Activated CD8-positive, alpha-beta memory T cell treated with anti-CD3 and anti-CD28 coated beads, Interleukin-2, amount 10 ng/mL, durations not matched to agents 7 days and 5 days (primary cell): Measurements from ENCODE around the gene DYNLT2B. TPM values are rescaled to one million over a fixed set of nuclear protein-coding genes. Genes with fewer than 3 reads are reported as not detected.
"Not testable (repeated sequence)": the region's sequence is repeated elsewhere in the genome, so short reads cannot be mapped to it uniquely, and the experiment has no call there.

Source experiments
- ATAC-seq: fragments of 150-1000 bp; cut with Tn5 transposase; one replicate; pipeline ENCODE4 v1.10.0; 2021; ENCODE audit warnings: moderate library complexity
- CTCF ChIA-PET: fragments of 350-600 bp; sonication (Branson Sonifier 250); formaldehyde crosslinking; loops from one replicate; lab custom pipeline; 2021; ENCODE audit warnings: antibody characterized with exemption; lab: Charles Lee
- DNase-seq: peaks from one replicate; pipeline ENCODE4 v3.0.0-alpha.2; 2020
- H3K27ac Mint-ChIP-seq: one replicate; pipeline ENCODE4 v1.8.0; 2021; ENCODE audit warnings: mild to moderate bottlenecking, mixed read lengths
- H3K27me3 Mint-ChIP-seq: one replicate; pipeline ENCODE4 v1.8.0; 2021; ENCODE audit warnings: mixed read lengths
- H3K36me3 Mint-ChIP-seq: one replicate; pipeline ENCODE4 v1.8.0; 2021; ENCODE audit warnings: mild to moderate bottlenecking, mixed read lengths
- H3K4me1 Mint-ChIP-seq: one replicate; pipeline ENCODE4 v1.8.0; 2021; ENCODE audit warnings: mixed read lengths
- H3K4me3 Mint-ChIP-seq: one replicate; pipeline ENCODE4 v1.8.0; 2021; ENCODE audit warnings: mild to moderate bottlenecking, moderate library complexity, mixed read lengths
- H3K9me3 Mint-ChIP-seq: one replicate; pipeline ENCODE4 v1.8.0; 2022; ENCODE audit warnings: low read depth, mixed read lengths
- total RNA-seq, 2 experiments: library from RNA; stranded (reverse); gene quantifications; one replicate each; pipeline ENCODE4 v1.2.3, GENCODE V29; 2021

Gene DYNLT2B
- total RNA-seq: 10 to 100 TPM; 13.9 to 19.9 TPM

- H3K27ac Mint-ChIP-seq: peak within 1 kb of the TSS; percentile 97
- H3K27me3 Mint-ChIP-seq: no peaks in the 10 kb centered on the region
- H3K36me3 Mint-ChIP-seq: peaks cover 11% of the 10 kb centered on the region
- ATAC-seq: peak; percentile 90
- peak; percentile 93 for DNase-seq
- H3K4me1 Mint-ChIP-seq: peaks cover 16% of the 10 kb centered on the region
- H3K4me3 Mint-ChIP-seq: peak within 1 kb of the TSS; percentile 92
- CTCF ChIA-PET: interaction anchor here (0.6 to 1.6 kb wide), 14 partner anchors 8 to 423 kb away, joined by 3 to 6 read pairs (median 3); partner anchors contain the start of gene RNF168
- no peaks in the 10 kb centered on the region for H3K9me3 Mint-ChIP-seq
Observed at GRCh38 chr3:196317687-196318467, at the start of gene DYNLT2B. DYNLT2B (minus strand) TSS chr3:196318240; CDS start chr3:196318152, 88 bp downstream.

- no peak for ATAC-seq
- H3K4me1 Mint-ChIP-seq: no peaks in the 10 kb centered on the region
- CTCF ChIA-PET: interaction anchor here (1.5 to 1.8 kb wide), 3 partner anchors 11 to 157 kb away, joined by 3 read pairs; no protein-coding TSS in a partner anchor
- H3K27ac Mint-ChIP-seq: no peak overlapping the region
- no peak overlapping the region for H3K4me3 Mint-ChIP-seq
- H3K36me3 Mint-ChIP-seq: peaks cover 29% of the 10 kb centered on the region
- H3K27me3 Mint-ChIP-seq: no peaks in the 10 kb centered on the region
- DNase-seq: no peak
- no peaks in the 10 kb centered on the region for H3K9me3 Mint-ChIP-seq
Observed at GRCh38 chr3:196365736-196366135, 47.7 kb upstream of the DYNLT2B start.

DNA sequence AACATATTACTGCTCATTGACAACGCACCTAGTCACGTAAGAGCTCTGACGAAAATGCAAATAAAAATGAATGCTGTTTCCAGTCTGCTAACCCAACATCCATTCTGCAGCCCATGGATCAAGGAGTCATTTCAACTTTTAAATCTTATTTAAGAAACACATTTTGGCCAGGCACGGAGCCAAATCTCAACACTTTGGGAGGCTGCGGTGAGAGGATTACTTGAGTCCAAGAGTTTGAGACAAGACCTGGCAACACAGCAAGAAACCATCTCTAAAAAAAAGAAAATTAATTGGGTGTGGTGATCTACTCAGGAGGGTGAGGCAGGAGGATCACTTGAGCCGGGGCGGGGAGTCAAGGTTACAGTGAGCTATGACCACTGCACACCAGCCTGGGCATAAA is 42.5 kb upstream of the DYNLT2B start:
- CTCF ChIA-PET: interaction anchor here (1.4 kb wide), 1 partner anchor 11 kb away, joined by 5 read pairs; no protein-coding TSS in a partner anchor
- Mint-ChIP-seq H3K36me3 (peaks cover 46% of the 10 kb centered on the region), H3K9me3 (no peaks in the 10 kb centered on the region), H3K4me1 (peaks cover 12% of the 10 kb centered on the region), H3K4me3 (no peak overlapping the region), H3K27me3 (no peaks in the 10 kb centered on the region), H3K27ac (no peak overlapping the region)
- DNase-seq (no peak), ATAC-seq (no peak)

DNA sequence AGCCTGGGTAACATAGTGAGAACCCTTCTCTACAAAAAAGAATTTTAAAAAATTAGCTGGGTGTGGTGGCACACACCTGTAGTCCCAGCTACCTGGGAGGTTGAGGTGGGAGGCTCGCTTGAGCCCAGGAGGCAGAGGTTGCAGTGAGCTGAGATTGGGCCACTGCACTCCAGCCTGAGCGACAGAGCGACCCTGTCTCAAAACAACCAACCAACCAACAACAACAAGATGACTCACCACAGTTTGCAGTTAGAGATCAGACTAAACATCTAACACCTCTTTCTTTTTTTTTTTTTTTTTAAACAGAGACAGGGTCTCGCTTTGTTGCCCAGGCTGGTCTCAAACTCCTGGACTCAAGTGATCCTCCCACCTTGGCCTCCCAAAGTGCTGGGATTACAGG is 40.5 kb upstream of the DYNLT2B start:
- H3K27me3 Mint-ChIP-seq, DNase-seq, ATAC-seq, H3K4me3 Mint-ChIP-seq, H3K27ac Mint-ChIP-seq, H3K9me3 Mint-ChIP-seq, CTCF ChIA-PET: not testable (repeated sequence)
- peaks cover 47% of the 10 kb centered on the region for H3K36me3 Mint-ChIP-seq
- H3K4me1 Mint-ChIP-seq: peaks cover 12% of the 10 kb centered on the region

DNA sequence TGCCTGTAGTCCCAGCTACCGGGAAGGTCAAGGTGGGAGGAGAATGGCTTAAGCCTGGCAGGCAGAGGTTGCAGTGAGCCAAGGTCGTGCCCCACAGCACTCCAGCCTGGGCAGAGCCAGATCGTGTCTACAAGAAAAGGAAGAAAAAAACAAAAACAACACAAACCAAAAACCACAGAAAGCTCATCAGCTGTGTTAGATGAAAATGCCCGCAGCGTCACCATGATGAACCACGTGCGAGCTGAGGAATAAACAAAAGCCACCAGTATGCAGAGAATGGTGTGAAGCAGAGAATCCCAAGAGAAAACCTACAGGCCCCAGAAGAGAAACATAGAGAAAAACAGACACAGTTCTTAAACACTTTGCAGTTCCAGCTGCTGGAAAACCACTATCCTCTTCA is 39.9 kb upstream of the DYNLT2B start:
- CTCF ChIA-PET: interaction anchor here (0.7 kb wide), 1 partner anchor 649 kb away, joined by 3 read pairs; no protein-coding TSS in a partner anchor
- Mint-ChIP-seq H3K36me3 (peaks cover 47% of the 10 kb centered on the region), H3K27ac (no peak overlapping the region), H3K4me1 (peaks cover 12% of the 10 kb centered on the region), H3K9me3 (no peaks in the 10 kb centered on the region), H3K4me3 (no peak overlapping the region), H3K27me3 (no peaks in the 10 kb centered on the region)
- ATAC-seq (no peak), DNase-seq (peak; percentile 53)

GRCh38 chr3:196356556-196356955 is 38.5 kb upstream of the DYNLT2B start:
- Mint-ChIP-seq H3K4me1 (peaks cover 12% of the 10 kb centered on the region), H3K27me3 (no peaks in the 10 kb centered on the region), H3K36me3 (peaks cover 38% of the 10 kb centered on the region), H3K27ac (no peak overlapping the region), H3K4me3 (no peak overlapping the region), H3K9me3 (no peaks in the 10 kb centered on the region)
- ATAC-seq (no peak), DNase-seq (no peak)
- CTCF ChIA-PET: no interaction called here

DNA sequence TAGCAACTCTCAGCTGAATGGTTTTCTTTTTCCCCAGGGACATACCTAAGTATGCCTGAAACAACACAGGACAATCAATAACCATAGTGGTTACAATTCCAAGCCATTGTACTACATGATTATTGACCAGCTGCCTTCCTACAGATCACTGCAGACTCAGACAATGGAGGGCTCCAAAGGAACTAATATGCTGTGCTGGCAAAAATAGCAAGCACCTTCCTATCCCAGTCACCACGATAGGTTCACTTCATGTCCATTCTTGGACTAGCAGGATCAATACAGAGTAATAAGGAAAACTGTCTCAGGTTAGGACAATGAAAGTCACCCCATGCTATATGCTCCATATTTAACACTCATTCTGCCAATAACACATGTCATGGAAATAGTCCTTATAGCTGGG is 37.6 kb upstream of the DYNLT2B start:
- Mint-ChIP-seq H3K9me3 (no peaks in the 10 kb centered on the region), H3K27ac (no peak overlapping the region), H3K27me3 (no peaks in the 10 kb centered on the region), H3K36me3 (peaks cover 30% of the 10 kb centered on the region), H3K4me3 (no peak overlapping the region), H3K4me1 (peaks cover 12% of the 10 kb centered on the region)
- ATAC-seq: no peak
- CTCF ChIA-PET: no interaction called here
- DNase-seq: no peak

DNA sequence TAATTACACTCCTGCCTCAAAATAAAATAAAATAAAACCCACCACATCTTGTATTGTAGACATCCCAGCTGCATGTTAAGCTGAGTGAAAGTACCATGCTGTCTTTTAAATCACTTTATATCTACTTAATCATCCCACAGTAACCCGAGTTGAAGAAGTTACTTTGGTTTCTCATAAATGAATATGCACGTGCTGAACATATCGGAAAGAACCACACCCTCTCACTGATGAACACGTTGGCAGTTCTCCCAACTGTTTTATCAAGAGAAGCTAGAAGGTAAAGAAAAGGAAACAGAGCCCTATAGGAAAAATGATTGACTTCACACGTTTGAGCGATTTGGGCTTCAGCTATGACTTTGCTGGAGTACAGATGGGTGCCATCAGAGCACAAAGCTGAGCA is 36.1 kb upstream of the DYNLT2B start:
- CTCF ChIA-PET: interaction anchor here (0.7 kb wide), 1 partner anchor 95 kb away, joined by 3 read pairs; no protein-coding TSS in a partner anchor
- H3K36me3 Mint-ChIP-seq: peaks cover 27% of the 10 kb centered on the region

GRCh38 chr3:196351541-196351940 is 33.5 kb upstream of the DYNLT2B start:
- Mint-ChIP-seq H3K9me3 (no peaks in the 10 kb centered on the region), H3K27ac (no peak overlapping the region), H3K27me3 (no peaks in the 10 kb centered on the region), H3K4me3 (no peak overlapping the region), H3K4me1 (no peaks in the 10 kb centered on the region), H3K36me3 (peaks cover 20% of the 10 kb centered on the region)
- CTCF ChIA-PET: no interaction called here
- no peak for ATAC-seq
- no peak for DNase-seq

More for the DNA sequence above, 36.1 kb upstream of the DYNLT2B start:
- Mint-ChIP-seq H3K27me3 (no peaks in the 10 kb centered on the region), H3K27ac (no peak overlapping the region), H3K4me1 (peaks cover 10% of the 10 kb centered on the region), H3K9me3 (no peaks in the 10 kb centered on the region), H3K4me3 (no peak overlapping the region)
- ATAC-seq (no peak), DNase-seq (no peak)

DNA sequence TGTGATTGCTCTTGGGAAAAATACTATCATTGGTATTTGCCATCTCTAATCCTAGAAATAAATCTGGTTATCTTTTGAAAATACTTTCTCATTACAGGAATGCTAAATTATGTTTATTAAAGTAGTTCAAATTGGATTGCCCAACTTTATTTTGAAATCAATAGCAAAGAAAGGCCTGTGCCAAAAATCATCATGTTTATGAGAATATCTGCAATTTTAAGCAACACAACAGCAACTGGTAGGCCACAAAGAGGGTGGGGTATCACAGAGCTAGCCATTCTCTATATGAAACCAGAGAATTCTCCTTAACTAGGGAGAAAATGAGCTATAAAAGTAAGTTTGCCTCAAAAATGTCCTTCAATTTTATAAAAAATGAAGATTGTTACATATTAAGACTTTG is 32.0 kb upstream of the DYNLT2B start:
- ATAC-seq (no peak), DNase-seq (no peak)
- Mint-ChIP-seq H3K4me1 (no peaks in the 10 kb centered on the region), H3K9me3 (no peaks in the 10 kb centered on the region), H3K27ac (no peak overlapping the region), H3K27me3 (no peaks in the 10 kb centered on the region), H3K4me3 (no peak overlapping the region), H3K36me3 (peaks cover 15% of the 10 kb centered on the region)
- CTCF ChIA-PET: no interaction called here

DNA sequence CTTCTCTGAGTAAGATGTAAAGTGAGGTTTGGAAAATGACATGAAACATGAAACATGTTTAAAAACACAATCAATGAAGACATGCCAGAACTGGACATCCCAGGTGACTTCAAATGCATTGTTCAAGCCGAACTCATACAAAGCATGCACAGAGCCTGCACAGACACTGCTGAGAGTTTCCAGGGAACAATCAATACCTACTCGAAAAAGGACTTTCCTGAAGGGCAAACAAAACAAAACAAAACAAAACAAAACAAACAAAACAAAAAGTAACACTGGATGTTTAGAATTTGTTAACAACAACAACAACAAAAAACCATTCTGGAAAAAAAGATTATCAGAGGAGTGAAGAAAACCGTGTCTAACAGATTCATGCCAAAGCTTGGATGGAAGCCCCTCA is 30.7 kb upstream of the DYNLT2B start:
- peaks cover 12% of the 10 kb centered on the region for H3K36me3 Mint-ChIP-seq
- no peak overlapping the region for H3K27ac Mint-ChIP-seq
- DNase-seq (no peak), ATAC-seq (no peak)
- H3K4me3 Mint-ChIP-seq: no peak overlapping the region
- CTCF ChIA-PET: interaction anchor here (1.0 kb wide), 1 partner anchor 11 kb away, joined by 5 read pairs; no protein-coding TSS in a partner anchor
- H3K9me3 Mint-ChIP-seq: no peaks in the 10 kb centered on the region
- no peaks in the 10 kb centered on the region for H3K4me1 Mint-ChIP-seq
- no peaks in the 10 kb centered on the region for H3K27me3 Mint-ChIP-seq

- no peaks in the 10 kb centered on the region for H3K4me1 Mint-ChIP-seq
- H3K4me3 Mint-ChIP-seq: no peak overlapping the region
- H3K36me3 Mint-ChIP-seq: peaks cover 12% of the 10 kb centered on the region
- DNase-seq (no peak), ATAC-seq (no peak)
- H3K9me3 Mint-ChIP-seq: no peaks in the 10 kb centered on the region
- peaks cover 4% of the 10 kb centered on the region for H3K27me3 Mint-ChIP-seq
- H3K27ac Mint-ChIP-seq: no peak overlapping the region
- CTCF ChIA-PET: no interaction called here
Observed at GRCh38 chr3:196344663-196345062, 26.6 kb upstream of the DYNLT2B start.

- H3K36me3 Mint-ChIP-seq: peaks cover 12% of the 10 kb centered on the region
- DNase-seq, CTCF ChIA-PET, H3K27ac Mint-ChIP-seq, H3K4me1 Mint-ChIP-seq, ATAC-seq, H3K4me3 Mint-ChIP-seq, H3K9me3 Mint-ChIP-seq, H3K27me3 Mint-ChIP-seq: not testable (repeated sequence)
Observed at GRCh38 chr3:196343917-196344316, 25.9 kb upstream of the DYNLT2B start.

GRCh38 chr3:196341137-196341536 is 23.1 kb upstream of the DYNLT2B start:
- CTCF ChIA-PET: interaction anchor here (0.7 to 1.5 kb wide), 4 partner anchors 22 to 279 kb away, joined by 3 read pairs; partner anchors contain the start of gene DYNLT2B
- DNase-seq (no peak), ATAC-seq (no peak)
- Mint-ChIP-seq H3K27ac (no peak overlapping the region), H3K9me3 (no peaks in the 10 kb centered on the region), H3K4me3 (no peak overlapping the region), H3K4me1 (no peaks in the 10 kb centered on the region), H3K36me3 (peaks cover 4% of the 10 kb centered on the region), H3K27me3 (peaks cover 4% of the 10 kb centered on the region)
